Dermis microvascular lymphatic vessel endothelial cell (primary cell): Measurements from ENCODE around the gene PLD1. TPM values are rescaled to one million over a fixed set of nuclear protein-coding genes. Genes with fewer than 3 reads are reported as not detected.
A peak's percentile ranks its signal among the peaks of the same experiment; 100 is the strongest.
"Not testable (repeated sequence)": the region's sequence is repeated elsewhere in the genome, so short reads cannot be mapped to it uniquely, and the experiment has no call there.

Experiments
- DNase-seq, 2 donors: peaks; one replicate each; pipeline versions ENCODE4 v3.0.0 to v3.0.0-alpha.2; 2010; ENCODE audit warnings: low read depth in 2 of 2
- total RNA-seq: library from RNA; depleted of rRNA; stranded (reverse); fragments of >200 nt; gene quantifications from 2 replicates; pipeline ENCODE4 v1.2.1, GENCODE V29; 2014

The PLD1 gene
- total RNA-seq, 1 donor from 2014 or later: 89.2 TPM

DNA sequence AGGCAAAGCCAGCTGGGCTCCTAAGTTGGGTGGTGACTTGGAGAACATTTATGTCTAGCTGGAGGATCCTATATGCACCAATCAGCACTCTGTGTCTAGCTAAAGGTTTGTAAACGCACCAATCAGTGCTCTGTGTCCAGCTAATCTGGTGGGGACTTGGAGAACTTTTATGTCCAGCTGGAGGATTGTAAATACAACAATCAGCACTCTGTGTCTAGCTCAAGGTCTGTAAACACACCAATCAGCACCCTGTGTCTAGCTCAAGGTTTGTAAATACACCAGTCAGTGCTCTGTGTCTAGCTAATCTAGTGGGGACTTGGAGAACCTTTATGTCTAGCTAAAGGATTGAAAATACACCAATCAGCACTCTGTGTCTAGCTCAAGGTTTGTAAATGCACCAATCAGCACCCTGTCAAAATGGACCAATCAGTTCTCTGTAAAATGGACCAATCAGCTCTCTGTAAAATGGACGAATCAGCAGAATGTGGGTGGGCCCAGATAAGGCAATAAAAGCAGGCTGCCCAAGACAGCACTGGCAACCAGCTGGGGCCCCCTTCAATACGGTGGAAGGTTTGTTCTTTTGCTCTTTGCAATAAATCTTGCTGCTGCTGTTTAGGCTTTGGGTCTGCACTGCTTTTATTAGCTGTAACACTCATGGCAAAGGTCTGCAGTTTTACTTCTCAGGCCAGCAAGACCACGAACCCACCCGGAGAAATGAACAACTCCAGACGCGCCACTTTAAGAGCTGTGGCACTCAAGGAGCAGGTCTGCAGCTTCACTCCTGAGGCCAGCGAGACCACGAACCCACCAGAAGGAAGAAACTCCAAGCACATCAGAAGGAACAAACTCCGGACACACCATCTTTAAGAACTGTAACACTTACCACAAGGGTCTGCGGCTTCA lies 63.7 kb downstream of the PLD1 start:
- not testable (repeated sequence) for DNase-seq

DNA sequence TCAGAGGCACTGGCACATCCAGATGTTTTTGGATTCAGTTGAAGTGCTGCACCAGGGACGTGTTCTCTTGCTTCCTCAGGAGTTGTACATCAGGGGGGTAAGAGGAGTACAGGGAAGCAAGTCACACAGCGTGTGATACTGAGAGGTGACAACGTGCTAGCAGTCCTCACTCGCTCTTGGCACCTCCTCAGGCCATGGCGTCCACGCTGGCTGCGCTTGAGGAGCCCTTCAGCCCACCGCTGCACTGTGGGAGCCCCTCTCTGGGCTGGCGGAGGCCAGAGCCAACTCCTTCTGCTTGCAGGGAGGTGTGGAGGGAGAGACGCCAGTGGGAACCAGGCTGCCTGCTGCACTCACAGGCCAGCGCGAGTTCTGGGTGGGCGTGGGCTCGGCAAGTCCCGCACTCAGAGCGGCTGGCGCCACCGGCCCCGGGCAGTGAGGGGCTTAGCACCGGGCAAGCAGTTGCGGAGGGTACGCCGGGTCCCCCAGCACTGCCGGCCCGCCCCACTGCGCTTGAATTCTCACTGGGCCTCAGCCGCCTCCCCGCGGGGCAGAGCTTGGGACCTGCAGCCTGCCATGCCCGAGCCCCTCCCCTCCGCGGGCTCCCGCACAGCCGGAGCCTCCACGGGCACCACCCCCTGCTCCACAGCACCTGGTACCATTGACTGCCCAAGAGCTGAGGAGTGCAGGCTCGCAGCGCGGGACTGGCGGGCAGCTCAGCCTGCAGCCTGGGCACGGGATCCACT lies 64.5 kb downstream of the PLD1 start:
- DNase-seq: no peak

- no peak for DNase-seq
Measured at GRCh38 chr3:171744158-171744741, 66.0 kb downstream of the PLD1 start.

- no peak for DNase-seq
Measured at GRCh38 chr3:171743327-171744157, 66.7 kb downstream of the PLD1 start.

DNA sequence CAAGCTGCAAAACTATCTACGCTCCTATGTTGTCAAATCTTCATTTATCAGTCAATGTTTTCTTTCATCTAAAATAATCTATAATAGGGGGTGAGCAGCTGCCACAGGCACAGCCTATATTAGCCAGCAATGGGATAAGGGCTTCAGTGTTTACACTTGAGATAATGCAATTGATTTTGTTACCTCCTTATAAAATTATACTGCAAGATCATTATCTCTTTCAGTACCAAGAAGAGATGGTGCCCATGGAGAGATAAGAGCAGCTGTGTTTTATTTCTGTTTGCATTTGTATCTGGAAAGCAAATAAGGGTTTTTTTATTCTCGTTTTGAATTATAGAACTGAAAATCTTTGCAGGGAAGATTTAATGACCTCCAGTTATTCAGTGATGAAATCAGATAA lies 68.9 kb downstream of the PLD1 start:
- DNase-seq: no peak

GRCh38 chr3:171736556-171736955 lies 73.7 kb downstream of the PLD1 start:
- DNase-seq: no peak

DNA sequence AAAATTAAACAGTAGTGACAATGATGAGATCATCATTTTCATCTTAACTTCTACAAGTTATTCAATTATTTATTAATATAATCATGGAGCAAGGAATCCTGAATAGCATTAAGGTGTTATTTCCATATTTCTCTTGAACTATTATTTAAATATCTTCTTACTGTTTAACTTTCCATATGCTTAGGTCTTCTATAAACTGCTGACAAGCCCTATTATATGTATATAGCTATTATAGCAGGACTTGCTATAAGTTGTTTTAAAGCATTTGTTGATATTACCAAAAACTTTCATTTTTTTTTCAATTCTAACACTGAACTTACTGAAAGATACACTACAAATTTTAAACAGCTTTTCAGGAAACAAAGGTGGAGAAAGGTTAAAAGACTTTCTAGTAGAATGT lies 76.7 kb downstream of the PLD1 start:
- no peak for DNase-seq

DNA sequence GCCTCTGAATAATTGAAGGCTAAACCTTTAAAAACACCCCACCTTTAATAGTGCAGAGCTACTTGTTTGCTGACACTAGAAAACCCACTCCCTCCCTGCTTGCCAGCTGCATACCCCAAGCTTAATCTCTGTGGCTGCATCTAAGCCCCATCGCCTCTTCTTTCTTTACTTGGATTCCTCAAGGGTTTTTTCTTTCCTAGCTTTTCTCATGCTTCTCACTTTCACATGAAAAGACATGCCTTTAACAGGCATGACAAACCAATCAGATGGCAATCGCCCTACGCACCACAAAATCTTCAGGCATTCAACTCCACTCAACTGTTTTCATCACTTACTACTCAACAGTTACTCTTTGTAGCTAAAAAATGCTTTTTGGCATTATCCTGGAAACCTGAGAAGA lies 77.5 kb downstream of the PLD1 start:
- DNase-seq: no peak

DNA sequence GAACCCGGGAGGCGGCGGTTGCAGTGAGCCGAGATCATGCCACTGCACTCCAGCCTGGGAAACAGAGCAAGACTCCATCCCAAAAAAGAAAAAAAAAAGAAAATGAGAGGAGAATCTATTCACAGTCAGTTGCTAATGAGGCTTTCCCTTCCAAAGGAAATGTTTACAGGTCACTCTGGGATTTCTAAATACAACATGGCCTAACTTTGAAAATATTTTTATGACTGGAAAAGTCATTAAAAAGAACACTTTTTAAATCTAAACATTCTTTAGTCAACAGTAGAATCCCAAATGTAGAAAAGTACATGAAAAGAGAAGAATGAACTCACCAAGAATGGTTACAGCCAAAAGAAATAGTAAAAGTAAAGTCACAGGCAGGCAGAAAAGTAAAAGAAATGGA lies 78.6 kb downstream of the PLD1 start:
- DNase-seq: no peak

GRCh38 chr3:171729452-171730334 lies 80.6 kb downstream of the PLD1 start:
- DNase-seq: no peak

DNA sequence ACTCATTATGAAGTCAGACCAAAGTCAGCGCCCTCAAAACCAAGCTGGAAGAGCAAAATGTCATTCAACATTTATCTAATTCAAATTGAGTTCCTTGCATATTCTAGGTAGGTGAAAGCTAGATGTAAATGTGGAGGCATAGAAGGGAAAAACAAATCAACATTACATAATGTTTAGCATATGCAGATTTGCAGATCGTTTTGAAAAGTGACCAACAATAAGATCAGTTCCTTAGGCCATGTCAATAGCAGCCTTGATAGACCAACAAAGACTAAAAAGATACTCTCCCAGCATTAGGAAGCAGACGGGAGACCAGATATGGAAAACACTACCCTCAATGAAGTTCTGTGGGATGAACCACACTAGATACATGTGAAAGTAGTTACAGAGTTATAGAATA lies 83.0 kb downstream of the PLD1 start:
- no peak for DNase-seq

GRCh38 chr3:171718493-171719185 lies 91.6 kb downstream of the PLD1 start:
- DNase-seq: no peak

- no peak for DNase-seq
Measured at GRCh38 chr3:171715155-171715554, 95.1 kb downstream of the PLD1 start.

DNA sequence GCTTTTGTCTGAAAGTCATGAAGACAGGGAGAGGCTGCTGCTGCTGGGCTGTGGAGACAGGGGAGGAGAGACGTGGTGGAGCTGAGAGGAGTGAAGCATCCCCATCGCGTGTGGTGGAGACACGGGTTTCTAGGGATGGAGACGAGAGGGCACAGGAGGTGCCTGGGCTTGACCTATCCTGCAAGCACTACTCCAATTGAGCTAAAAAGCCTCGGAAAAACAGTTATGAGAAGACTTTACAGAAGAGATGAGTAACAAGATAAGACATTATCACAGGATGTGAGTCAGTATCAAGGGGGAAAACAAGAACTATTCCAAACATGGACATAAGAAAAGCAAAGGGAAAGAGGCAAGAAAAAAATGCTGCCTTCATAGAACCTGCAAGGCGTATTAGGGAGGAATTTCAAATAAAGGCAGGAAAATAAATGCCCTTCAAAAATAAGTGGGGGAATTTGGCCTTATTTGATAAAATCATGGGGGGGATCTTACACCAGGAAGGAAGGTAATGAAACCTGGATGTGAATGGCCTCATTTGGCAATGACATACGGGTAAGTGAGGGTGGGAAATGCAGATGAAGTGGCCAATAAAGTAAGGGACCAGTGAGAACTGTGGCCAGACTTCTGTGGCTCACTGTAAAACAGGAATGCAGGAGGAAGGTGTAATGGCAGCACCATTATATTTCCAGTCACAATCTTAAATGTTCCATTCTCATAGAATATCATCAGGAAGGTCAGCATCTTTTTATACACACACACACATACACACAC lies 97.9 kb downstream of the PLD1 start:
- peak in 1 of 2 donors; percentile 80 for DNase-seq

GRCh38 chr3:171711461-171712170 lies 98.7 kb downstream of the PLD1 start:
- no peak for DNase-seq

DNA sequence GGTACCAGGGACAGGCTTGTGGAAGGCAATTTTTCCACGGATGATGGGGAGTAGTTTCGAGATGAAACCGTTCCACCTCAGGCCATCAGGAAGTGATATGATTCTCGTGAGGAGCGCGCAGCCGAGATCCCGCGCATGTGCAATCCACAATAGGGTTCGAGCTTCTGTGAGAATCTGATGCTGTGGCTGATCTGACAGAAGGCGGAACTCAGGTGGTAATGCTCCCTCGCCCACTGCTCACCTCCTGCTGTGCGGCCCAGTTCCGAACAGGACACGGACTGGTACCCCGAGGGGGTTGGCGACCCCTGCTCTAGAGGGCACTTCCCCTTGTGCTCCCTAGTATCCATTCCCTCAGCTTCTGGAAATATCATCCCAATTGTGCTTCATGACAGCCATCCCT lies 99.9 kb downstream of the PLD1 start:
- DNase-seq: no peak

DNA sequence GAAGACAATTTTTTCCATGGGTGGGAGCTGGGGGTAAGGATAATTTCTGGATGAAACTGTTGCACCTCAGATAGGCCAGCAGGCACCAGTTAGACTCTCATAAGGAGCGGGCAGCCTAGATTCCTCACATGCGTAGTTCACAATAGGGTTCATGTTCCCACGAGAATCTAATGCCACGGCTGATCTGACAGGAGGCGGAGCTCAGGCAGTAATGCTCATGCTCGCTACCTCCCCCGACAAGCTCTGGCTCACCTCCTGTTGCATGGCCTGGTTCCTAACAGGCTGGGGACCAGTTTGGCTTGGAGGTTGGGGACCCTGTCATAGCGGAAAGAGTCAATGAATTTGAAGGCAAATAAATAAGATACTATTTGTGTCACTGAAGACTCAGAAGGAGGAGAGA lies 105.5 kb downstream of the PLD1 start:
- peak in 1 of 2 donors; percentile 5 for DNase-seq

DNA sequence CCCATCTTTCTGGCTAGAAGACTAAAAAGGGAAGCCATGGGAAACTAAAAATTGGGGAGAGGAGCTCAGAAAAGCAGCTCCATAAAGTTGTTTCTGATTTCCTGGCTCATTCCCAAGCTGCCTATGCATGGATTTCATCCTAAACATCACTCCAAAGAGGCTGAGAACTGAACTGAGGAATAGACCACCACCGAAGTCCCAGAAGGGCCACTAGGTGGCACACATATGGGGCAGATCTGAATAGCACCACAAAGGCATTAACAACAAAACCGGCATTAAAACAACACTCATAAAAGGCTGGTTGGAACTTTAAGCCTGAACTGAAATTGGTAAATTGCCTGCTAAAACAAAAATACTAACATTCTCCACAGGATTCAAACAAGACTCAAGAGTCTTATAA lies 106.3 kb downstream of the PLD1 start:
- DNase-seq: peak; percentile 21 to 66
